ENCODE data around the gene INTS11.

Gene INTS11

GRCh38 chr1:1279028-1279427 lies 45.4 kb downstream of the INTS11 start:
- no peak overlapping the region for H3K9ac ChIP-seq
- no peak overlapping the region for H3K27ac ChIP-seq
- TF ChIP-seq CTCF (IDR thresholded peaks at IDR 0.05): no peak
- H3K36me3 ChIP-seq (ENCODE audit: control insufficient read depth, insufficient read depth, low read length): no peaks in the 10 kb centered on the region
- no peak overlapping the region for H2AFZ ChIP-seq
- no peak overlapping the region for H3K4me2 ChIP-seq (ENCODE audit: low read length)
- peaks cover 3% of the 10 kb centered on the region for H3K4me1 ChIP-seq
- H3K9me3 ChIP-seq (ENCODE audit: control insufficient read depth, low read length): no peaks in the 10 kb centered on the region
- no peak overlapping the region for H3K4me3 ChIP-seq (ENCODE audit: low read depth, low read length)
- no peaks in the 10 kb centered on the region for H3K27me3 ChIP-seq (ENCODE audit: control insufficient read depth, insufficient read depth, low read length)
- no peaks in the 10 kb centered on the region for H3K79me2 ChIP-seq

- no peak for TF ChIP-seq CTCF (IDR thresholded peaks at IDR 0.05)
- H3K9ac ChIP-seq: no peak overlapping the region
- no peaks in the 10 kb centered on the region for H3K36me3 ChIP-seq (ENCODE audit: control insufficient read depth, insufficient read depth, low read length)
- H3K27me3 ChIP-seq (ENCODE audit: control insufficient read depth, insufficient read depth, low read length): no peaks in the 10 kb centered on the region
- no peak overlapping the region for H3K4me3 ChIP-seq (ENCODE audit: low read depth, low read length)
- no peaks in the 10 kb centered on the region for H3K79me2 ChIP-seq
- no peak overlapping the region for H3K27ac ChIP-seq
- H3K4me1 ChIP-seq: peaks cover 3% of the 10 kb centered on the region
- no peak overlapping the region for H3K4me2 ChIP-seq (ENCODE audit: low read length)
- no peaks in the 10 kb centered on the region for H3K9me3 ChIP-seq (ENCODE audit: control insufficient read depth, low read length)
- H2AFZ ChIP-seq: no peak overlapping the region
Observed at GRCh38 chr1:1278620-1279019, 45.8 kb downstream of the INTS11 start.

- Histone ChIP-seq H3K27me3 (ENCODE audit: control insufficient read depth, insufficient read depth, low read length) (no peaks in the 10 kb centered on the region), H2AFZ (no peak overlapping the region), H3K36me3 (ENCODE audit: control insufficient read depth, insufficient read depth, low read length) (no peaks in the 10 kb centered on the region), H3K79me2 (peaks cover 17% of the 10 kb centered on the region), H3K9me3 (ENCODE audit: control insufficient read depth, low read length) (no peaks in the 10 kb centered on the region), H3K4me1 (peaks cover under 1% of the 10 kb centered on the region), H3K4me3 (ENCODE audit: low read depth, low read length) (no peak overlapping the region), H3K9ac (no peak overlapping the region), H3K4me2 (ENCODE audit: low read length) (no peak overlapping the region), H3K27ac (no peak overlapping the region)
- TF ChIP-seq CTCF (IDR thresholded peaks at IDR 0.05): no peak
Observed at GRCh38 chr1:1275836-1276235, 48.6 kb downstream of the INTS11 start.

- no peak overlapping the region for H2AFZ ChIP-seq
- no peaks in the 10 kb centered on the region for H3K36me3 ChIP-seq (ENCODE audit: control insufficient read depth, insufficient read depth, low read length)
- H3K9ac ChIP-seq: no peak overlapping the region
- no peak for TF ChIP-seq CTCF (IDR thresholded peaks at IDR 0.05)
- peak overlapping the region; percentile 77 for H3K4me2 ChIP-seq (ENCODE audit: low read length)
- peaks cover 21% of the 10 kb centered on the region for H3K79me2 ChIP-seq
- H3K27ac ChIP-seq: no peak overlapping the region
- H3K4me1 ChIP-seq: peaks cover 3% of the 10 kb centered on the region
- H3K27me3 ChIP-seq (ENCODE audit: control insufficient read depth, insufficient read depth, low read length): no peaks in the 10 kb centered on the region
- peak overlapping the region; percentile 68 for H3K4me3 ChIP-seq (ENCODE audit: low read depth, low read length)
- H3K9me3 ChIP-seq (ENCODE audit: control insufficient read depth, low read length): no peaks in the 10 kb centered on the region
Observed at GRCh38 chr1:1274931-1275431, 49.5 kb downstream of the INTS11 start.

GRCh38 chr1:1274299-1274930 lies 50.0 kb downstream of the INTS11 start:
- no peak overlapping the region for H3K9ac ChIP-seq
- no peaks in the 10 kb centered on the region for H3K36me3 ChIP-seq (ENCODE audit: control insufficient read depth, insufficient read depth, low read length)
- H3K9me3 ChIP-seq (ENCODE audit: control insufficient read depth, low read length): no peaks in the 10 kb centered on the region
- peaks cover 21% of the 10 kb centered on the region for H3K79me2 ChIP-seq
- peak overlapping the region; percentile 68 for H3K4me3 ChIP-seq (ENCODE audit: low read depth, low read length)
- no peaks in the 10 kb centered on the region for H3K27me3 ChIP-seq (ENCODE audit: control insufficient read depth, insufficient read depth, low read length)
- peak overlapping the region; percentile 15 for H3K27ac ChIP-seq
- no peak for TF ChIP-seq CTCF (IDR thresholded peaks at IDR 0.05)
- peak overlapping the region; percentile 77 for H3K4me2 ChIP-seq (ENCODE audit: low read length)
- peak overlapping the region; percentile 87 for H2AFZ ChIP-seq
- peaks cover 3% of the 10 kb centered on the region for H3K4me1 ChIP-seq

Measured in parathyroid adenoma (tissue), 2 donors.